Glutamatergic neuron (in vitro differentiated cells): ENCODE measurements around the gene PSMF1. TPM values are rescaled to one million over a fixed set of nuclear protein-coding genes. Genes with fewer than 3 reads are reported as not detected.

Experiments used
- DNase-seq: peaks from one replicate; pipeline ENCODE4 v3.0.0; 2022
- H3K27ac Mint-ChIP-seq: one replicate; pipeline ENCODE4 v1.8.0; 2020; ENCODE audit warnings: mild to moderate bottlenecking, mixed read lengths, inconsistent platforms; ENCODE audit not compliant: unreplicated experiment
- H3K27me3 Mint-ChIP-seq: one replicate; pipeline ENCODE4 v1.8.0; 2020; ENCODE audit warnings: mild to moderate bottlenecking, moderate library complexity, mixed read lengths, inconsistent platforms; ENCODE audit not compliant: unreplicated experiment
- H3K36me3 Mint-ChIP-seq: one replicate; pipeline ENCODE4 v1.8.0; 2020; ENCODE audit warnings: mild to moderate bottlenecking, mixed read lengths, inconsistent platforms; ENCODE audit not compliant: unreplicated experiment
- H3K4me1 Mint-ChIP-seq: one replicate; pipeline ENCODE4 v1.8.0; 2020; ENCODE audit warnings: mild to moderate bottlenecking, low read depth, mixed read lengths, inconsistent platforms; ENCODE audit not compliant: unreplicated experiment
- H3K4me3 Mint-ChIP-seq: one replicate; pipeline ENCODE4 v1.8.0; 2020; ENCODE audit warnings: mild to moderate bottlenecking, mixed read lengths, inconsistent platforms; ENCODE audit not compliant: unreplicated experiment
- H3K9me3 Mint-ChIP-seq: one replicate; pipeline ENCODE4 v1.8.0; 2020; ENCODE audit warnings: mild to moderate bottlenecking, moderate library complexity, mixed read lengths, inconsistent platforms; ENCODE audit not compliant: unreplicated experiment
- CTCF ChIP-seq: fragments of 200-600 bp; sonication (generic); IDR thresholded peaks from one replicate; pipeline ENCODE4 v1.5.0; 2021; ENCODE audit not compliant: partially characterized antibody, unreplicated experiment
- total RNA-seq: library from RNA; stranded (reverse); fragmentation: NEBNext Ultra II Directional; extraction: Animal tissue kit (Norgen Biotek cat#: 25700); gene quantifications from one replicate; pipeline ENCODE4 v1.2.1, GENCODE V29; 2021; ENCODE audit not compliant: unreplicated experiment

Gene PSMF1
- total RNA-seq, 1 donor from 2014 or later, result 241 TPM

GRCh38 chr20:1180949-1181348 is 62.5 kb downstream of the PSMF1 start:
- no peak overlapping the region for H3K27ac Mint-ChIP-seq
- H3K36me3 Mint-ChIP-seq, result no peaks in the 10 kb centered on the region
- no peaks in the 10 kb centered on the region for H3K4me1 Mint-ChIP-seq
- H3K4me3 Mint-ChIP-seq, result no peak overlapping the region
- peaks cover 28% of the 10 kb centered on the region for H3K27me3 Mint-ChIP-seq
- no peak for DNase-seq
- no peak for TF ChIP-seq CTCF
- peaks cover 16% of the 10 kb centered on the region for H3K9me3 Mint-ChIP-seq

GRCh38 chr20:1182106-1182505 is 63.7 kb downstream of the PSMF1 start:
- H3K36me3 Mint-ChIP-seq, result no peaks in the 10 kb centered on the region
- no peak for TF ChIP-seq CTCF
- DNase-seq, result no peak
- no peak overlapping the region for H3K27ac Mint-ChIP-seq
- no peak overlapping the region for H3K4me3 Mint-ChIP-seq
- peaks cover 18% of the 10 kb centered on the region for H3K9me3 Mint-ChIP-seq
- H3K4me1 Mint-ChIP-seq, result no peaks in the 10 kb centered on the region
- peaks cover 30% of the 10 kb centered on the region for H3K27me3 Mint-ChIP-seq

- peak overlapping the region; percentile 22 for H3K4me3 Mint-ChIP-seq
- H3K4me1 Mint-ChIP-seq, result no peaks in the 10 kb centered on the region
- DNase-seq, result no peak
- H3K27ac Mint-ChIP-seq, result no peak overlapping the region
- no peak for TF ChIP-seq CTCF
- H3K27me3 Mint-ChIP-seq, result peaks cover 25% of the 10 kb centered on the region
- H3K36me3 Mint-ChIP-seq, result no peaks in the 10 kb centered on the region
- peaks cover 18% of the 10 kb centered on the region for H3K9me3 Mint-ChIP-seq
Observed at GRCh38 chr20:1183153-1183552, 64.8 kb downstream of the PSMF1 start.

GRCh38 chr20:1184260-1184637 is 65.8 kb downstream of the PSMF1 start:
- no peak for DNase-seq
- Mint-ChIP-seq H3K27me3 (peaks cover 27% of the 10 kb centered on the region), H3K36me3 (no peaks in the 10 kb centered on the region), H3K4me3 (peak overlapping the region; percentile 84), H3K27ac (no peak overlapping the region), H3K4me1 (no peaks in the 10 kb centered on the region), H3K9me3 (peaks cover 18% of the 10 kb centered on the region)
- TF ChIP-seq CTCF, result no peak

- Mint-ChIP-seq H3K4me1 (no peaks in the 10 kb centered on the region), H3K27ac (no peak within 1 kb of the TSS), H3K27me3 (peaks cover 27% of the 10 kb centered on the region), H3K9me3 (peaks cover 20% of the 10 kb centered on the region), H3K4me3 (peak within 1 kb of the TSS; percentile 84), H3K36me3 (no peaks in the 10 kb centered on the region)
- TF ChIP-seq CTCF, result no peak
- DNase-seq, result peak; percentile 45
Observed at GRCh38 chr20:1184638-1185315, 66.4 kb downstream of the PSMF1 start, which contains the start of gene TMEM74B. TSS of gene TMEM74B (minus strand) at chr20:1184981. CDS start at chr20:1183801, 1,180 bp downstream.
